Measurements from ENCODE around the gene EPN2.

EPN2 gene

GRCh38 chr17:19372011-19372370 is 134.8 kb downstream of the EPN2 start:
- peaks cover 40% of the 10 kb centered on the region for H3K4me1 Mint-ChIP-seq
- ATAC-seq (no peak), DNase-seq (no peak)
- no peaks in the 10 kb centered on the region for H3K27me3 Mint-ChIP-seq
- no peaks in the 10 kb centered on the region for H3K9me3 Mint-ChIP-seq
- H3K4me3 Mint-ChIP-seq, result no peak overlapping the region
- H3K27ac Mint-ChIP-seq, result peak overlapping the region in 1 of 2 donors; percentile 85

- no peak overlapping the region for H3K27ac Mint-ChIP-seq
- peaks cover 43% of the 10 kb centered on the region for H3K4me1 Mint-ChIP-seq
- ATAC-seq, result no peak
- no peak overlapping the region for H3K4me3 Mint-ChIP-seq
- H3K27me3 Mint-ChIP-seq, result no peaks in the 10 kb centered on the region
- H3K9me3 Mint-ChIP-seq, result no peaks in the 10 kb centered on the region
- DNase-seq, result no peak
Observed at GRCh38 chr17:19372439-19372838, 135.3 kb downstream of the EPN2 start.

GRCh38 chr17:19372866-19373504 is 135.8 kb downstream of the EPN2 start:
- DNase-seq, result no peak
- Mint-ChIP-seq H3K27ac (no peak overlapping the region), H3K27me3 (no peaks in the 10 kb centered on the region), H3K9me3 (no peaks in the 10 kb centered on the region), H3K4me1 (peaks cover 43% of the 10 kb centered on the region), H3K4me3 (no peak overlapping the region)
- ATAC-seq, result no peak

- DNase-seq, result no peak
- H3K27ac Mint-ChIP-seq, result no peak overlapping the region
- H3K27me3 Mint-ChIP-seq, result no peaks in the 10 kb centered on the region
- ATAC-seq, result no peak
- H3K4me1 Mint-ChIP-seq, result peaks cover 48% of the 10 kb centered on the region
- no peak overlapping the region for H3K4me3 Mint-ChIP-seq
- H3K9me3 Mint-ChIP-seq, result no peaks in the 10 kb centered on the region
Observed at GRCh38 chr17:19374136-19374535, 137.0 kb downstream of the EPN2 start.

GRCh38 chr17:19375732-19376131 is 138.6 kb downstream of the EPN2 start:
- Mint-ChIP-seq H3K9me3 (no peaks in the 10 kb centered on the region), H3K4me1 (peaks cover 42% of the 10 kb centered on the region), H3K4me3 (peak overlapping the region in 1 of 2 donors; percentile 36), H3K27me3 (no peaks in the 10 kb centered on the region), H3K27ac (no peak overlapping the region)
- ATAC-seq (no peak), DNase-seq (no peak)

- no peaks in the 10 kb centered on the region for H3K9me3 Mint-ChIP-seq
- H3K27me3 Mint-ChIP-seq, result no peaks in the 10 kb centered on the region
- ATAC-seq, result no peak
- peak overlapping the region; percentile 92 to 100 for H3K4me3 Mint-ChIP-seq
- no peak for DNase-seq
- peaks cover 33% of the 10 kb centered on the region for H3K4me1 Mint-ChIP-seq
- peak overlapping the region in 1 of 2 donors; percentile 97 for H3K27ac Mint-ChIP-seq
Observed at GRCh38 chr17:19376811-19377210, 139.6 kb downstream of the EPN2 start.

- Mint-ChIP-seq H3K27me3 (no peaks in the 10 kb centered on the region), H3K4me1 (peaks cover 25% of the 10 kb centered on the region), H3K27ac (peak overlapping the region; percentile 97 to 100), H3K9me3 (no peaks in the 10 kb centered on the region), H3K4me3 (peak overlapping the region; percentile 92 to 100)
- peak; percentile 98 for DNase-seq
- peak; percentile 97 for ATAC-seq
Observed at GRCh38 chr17:19377602-19378415, 140.6 kb downstream of the EPN2 start.

- no peaks in the 10 kb centered on the region for H3K27me3 Mint-ChIP-seq
- no peaks in the 10 kb centered on the region for H3K9me3 Mint-ChIP-seq
- peak within 1 kb of the TSS; percentile 92 to 100 for H3K4me3 Mint-ChIP-seq
- DNase-seq (no peak), ATAC-seq (peak; percentile 31)
- peak within 1 kb of the TSS; percentile 97 to 100 for H3K27ac Mint-ChIP-seq
- H3K4me1 Mint-ChIP-seq, result peaks cover 25% of the 10 kb centered on the region
Observed at GRCh38 chr17:19378416-19379360, 141.5 kb downstream of the EPN2 start, which contains the start of gene MAPK7. MAPK7 (plus strand) TSS chr17:19378498; CDS start chr17:19378901, 403 bp downstream.

- Mint-ChIP-seq H3K4me1 (peaks cover 30% of the 10 kb centered on the region), H3K9me3 (no peaks in the 10 kb centered on the region), H3K27me3 (no peaks in the 10 kb centered on the region), H3K4me3 (peak overlapping the region; percentile 92 to 100), H3K27ac (no peak overlapping the region)
- ATAC-seq (no peak), DNase-seq (no peak)
Observed at GRCh38 chr17:19379361-19380065, 142.3 kb downstream of the EPN2 start.

- Mint-ChIP-seq H3K4me3 (no peak overlapping the region), H3K4me1 (peaks cover 32% of the 10 kb centered on the region), H3K27me3 (no peaks in the 10 kb centered on the region), H3K9me3 (no peaks in the 10 kb centered on the region), H3K27ac (no peak overlapping the region)
- DNase-seq (no peak), ATAC-seq (no peak)
Observed at GRCh38 chr17:19380481-19381301, 143.5 kb downstream of the EPN2 start.

GRCh38 chr17:19381361-19381740 is 144.2 kb downstream of the EPN2 start:
- no peaks in the 10 kb centered on the region for H3K27me3 Mint-ChIP-seq
- no peaks in the 10 kb centered on the region for H3K9me3 Mint-ChIP-seq
- no peak overlapping the region for H3K27ac Mint-ChIP-seq
- peaks cover 31% of the 10 kb centered on the region for H3K4me1 Mint-ChIP-seq
- ATAC-seq (no peak), DNase-seq (no peak)
- H3K4me3 Mint-ChIP-seq, result no peak overlapping the region

- H3K4me1 Mint-ChIP-seq, result peaks cover 32% of the 10 kb centered on the region
- H3K27me3 Mint-ChIP-seq, result peaks cover 5% of the 10 kb centered on the region
Observed at GRCh38 chr17:19381741-19382444, 144.7 kb downstream of the EPN2 start.

GRCh38 chr17:19382531-19383444 is 145.6 kb downstream of the EPN2 start:
- DNase-seq (no peak), ATAC-seq (no peak)
- no peak overlapping the region for H3K4me3 Mint-ChIP-seq
- no peak overlapping the region for H3K27ac Mint-ChIP-seq
- peaks cover 37% of the 10 kb centered on the region for H3K4me1 Mint-ChIP-seq
- H3K9me3 Mint-ChIP-seq, result no peaks in the 10 kb centered on the region
- peaks cover 13% of the 10 kb centered on the region for H3K27me3 Mint-ChIP-seq

More at GRCh38 chr17:19381741-19382444, 144.7 kb downstream of the EPN2 start:
- no peak overlapping the region for H3K4me3 Mint-ChIP-seq
- H3K27ac Mint-ChIP-seq, result no peak overlapping the region
- ATAC-seq (no peak), DNase-seq (no peak)
- H3K9me3 Mint-ChIP-seq, result no peaks in the 10 kb centered on the region
